ENCODE measurements around the gene TRAIP. TPM values are rescaled to one million over a fixed set of nuclear protein-coding genes. Genes with fewer than 3 reads are reported as not detected.

The TRAIP gene
- total RNA-seq, 1 donor from 2014 or later: 3.2 TPM

GRCh38 chr3:49807431-49808114, 48.8 kb downstream of the TRAIP start:
- no peaks in the 10 kb centered on the region for H3K9me3 Mint-ChIP-seq (ENCODE audit: unreplicated experiment)
- H3K27ac Mint-ChIP-seq (ENCODE audit: unreplicated experiment): no peak overlapping the region
- peaks cover 21% of the 10 kb centered on the region for H3K4me1 ChIP-seq (ENCODE audit: insufficient read depth, low read length)
- peaks cover 22% of the 10 kb centered on the region for H3K4me1 Mint-ChIP-seq (ENCODE audit: low read depth, unreplicated experiment)
- H3K4me3 Mint-ChIP-seq (ENCODE audit: unreplicated experiment): no peak overlapping the region
- FAIRE-seq: no peak
- H3K27me3 ChIP-seq (ENCODE audit: insufficient read depth, low read length): no peaks in the 10 kb centered on the region
- peaks cover 13% of the 10 kb centered on the region for H3K36me3 Mint-ChIP-seq (ENCODE audit: low read depth, unreplicated experiment)
- no peak overlapping the region for H3K4me2 ChIP-seq (ENCODE audit: low read length)
- peaks cover 13% of the 10 kb centered on the region for H3K27me3 Mint-ChIP-seq (ENCODE audit: low read depth, unreplicated experiment)
- no peak overlapping the region for H2AFZ ChIP-seq (ENCODE audit: low read depth, low read length)
- H3K9ac ChIP-seq (ENCODE audit: low read length): no peak overlapping the region
- no peak overlapping the region for H3K4me3 ChIP-seq (ENCODE audit: insufficient read depth, low read depth, low read length)
- no peak for TF ChIP-seq EZH2 (IDR thresholded peaks at IDR 0.05; ENCODE audit: insufficient read depth, low read length)
- TF ChIP-seq, protein P1, sequence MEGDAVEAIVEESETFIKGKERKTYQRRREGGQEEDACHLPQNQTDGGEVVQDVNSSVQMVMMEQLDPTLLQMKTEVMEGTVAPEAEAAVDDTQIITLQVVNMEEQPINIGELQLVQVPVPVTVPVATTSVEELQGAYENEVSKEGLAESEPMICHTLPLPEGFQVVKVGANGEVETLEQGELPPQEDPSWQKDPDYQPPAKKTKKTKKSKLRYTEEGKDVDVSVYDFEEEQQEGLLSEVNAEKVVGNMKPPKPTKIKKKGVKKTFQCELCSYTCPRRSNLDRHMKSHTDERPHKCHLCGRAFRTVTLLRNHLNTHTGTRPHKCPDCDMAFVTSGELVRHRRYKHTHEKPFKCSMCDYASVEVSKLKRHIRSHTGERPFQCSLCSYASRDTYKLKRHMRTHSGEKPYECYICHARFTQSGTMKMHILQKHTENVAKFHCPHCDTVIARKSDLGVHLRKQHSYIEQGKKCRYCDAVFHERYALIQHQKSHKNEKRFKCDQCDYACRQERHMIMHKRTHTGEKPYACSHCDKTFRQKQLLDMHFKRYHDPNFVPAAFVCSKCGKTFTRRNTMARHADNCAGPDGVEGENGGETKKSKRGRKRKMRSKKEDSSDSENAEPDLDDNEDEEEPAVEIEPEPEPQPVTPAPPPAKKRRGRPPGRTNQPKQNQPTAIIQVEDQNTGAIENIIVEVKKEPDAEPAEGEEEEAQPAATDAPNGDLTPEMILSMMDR (IDR thresholded peaks at IDR 0.05; ENCODE audit: insufficient read depth, low read depth, low read length): no peak
- no peaks in the 10 kb centered on the region for H3K9me3 ChIP-seq (ENCODE audit: insufficient read depth, low read depth, low read length)
- H3K27ac ChIP-seq (ENCODE audit: low read depth, low read length): no peak overlapping the region
- no peaks in the 10 kb centered on the region for H3K79me2 ChIP-seq (ENCODE audit: insufficient read depth, low read length)
- H3K36me3 ChIP-seq (ENCODE audit: insufficient read depth, low read length): no peaks in the 10 kb centered on the region
- H4K20me1 ChIP-seq (ENCODE audit: insufficient read depth, low read length): peaks cover 3% of the 10 kb centered on the region
- no peak for DNase-seq (ENCODE audit: low read depth)

DNA sequence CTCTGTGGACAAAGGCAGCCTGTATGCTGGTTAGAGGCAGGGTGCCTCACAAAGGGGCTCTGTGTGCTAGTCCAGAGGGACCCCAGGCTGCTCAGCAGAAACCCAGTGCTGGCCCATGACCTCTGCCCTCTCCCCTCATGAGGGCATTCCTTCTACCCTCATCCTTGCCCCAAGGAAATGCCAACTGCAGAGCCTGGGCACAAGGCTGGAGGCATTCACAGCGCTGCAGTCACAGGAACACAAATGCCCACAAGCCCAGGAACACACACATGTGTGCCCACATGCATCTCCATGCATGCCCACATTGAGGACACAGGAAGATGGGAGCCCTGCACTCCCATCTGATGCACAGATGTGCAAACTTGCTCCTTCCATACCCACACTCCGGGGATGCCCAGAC, 49.5 kb downstream of the TRAIP start:
- H3K27me3 ChIP-seq (ENCODE audit: insufficient read depth, low read length): no peaks in the 10 kb centered on the region
- H3K9ac ChIP-seq (ENCODE audit: low read length): no peak overlapping the region
- H3K4me1 ChIP-seq (ENCODE audit: insufficient read depth, low read length): peaks cover 21% of the 10 kb centered on the region
- no peak overlapping the region for H3K4me3 Mint-ChIP-seq (ENCODE audit: unreplicated experiment)
- H4K20me1 ChIP-seq (ENCODE audit: insufficient read depth, low read length): peaks cover 3% of the 10 kb centered on the region
- FAIRE-seq: no peak
- no peaks in the 10 kb centered on the region for H3K79me2 ChIP-seq (ENCODE audit: insufficient read depth, low read length)
- H3K27ac Mint-ChIP-seq (ENCODE audit: unreplicated experiment): no peak overlapping the region
- H3K4me1 Mint-ChIP-seq (ENCODE audit: low read depth, unreplicated experiment): peaks cover 22% of the 10 kb centered on the region
- DNase-seq (ENCODE audit: low read depth): no peak
- H3K4me3 ChIP-seq (ENCODE audit: insufficient read depth, low read depth, low read length): no peak overlapping the region
- H3K4me2 ChIP-seq (ENCODE audit: low read length): no peak overlapping the region
- H2AFZ ChIP-seq (ENCODE audit: low read depth, low read length): no peak overlapping the region
- no peak overlapping the region for H3K27ac ChIP-seq (ENCODE audit: low read depth, low read length)
- no peaks in the 10 kb centered on the region for H3K9me3 ChIP-seq (ENCODE audit: insufficient read depth, low read depth, low read length)
- H3K36me3 ChIP-seq (ENCODE audit: insufficient read depth, low read length): no peaks in the 10 kb centered on the region
- H3K9me3 Mint-ChIP-seq (ENCODE audit: unreplicated experiment): no peaks in the 10 kb centered on the region
- TF ChIP-seq, protein P1 (IDR thresholded peaks at IDR 0.05; ENCODE audit: insufficient read depth, low read depth, low read length): no peak
- no peak for TF ChIP-seq EZH2 (IDR thresholded peaks at IDR 0.05; ENCODE audit: insufficient read depth, low read length)
- peaks cover 10% of the 10 kb centered on the region for H3K36me3 Mint-ChIP-seq (ENCODE audit: low read depth, unreplicated experiment)
- H3K27me3 Mint-ChIP-seq (ENCODE audit: low read depth, unreplicated experiment): peaks cover 19% of the 10 kb centered on the region

Data from astrocyte (in vitro differentiated cells and primary cell).